GM21447 (cell line): ENCODE data around the gene ATG12.
"Not testable (repeated sequence)": the region's sequence is repeated elsewhere in the genome, so short reads cannot be mapped to it uniquely, and the experiment has no call there.

ENCODE experiments used
- ATAC-seq: cut with Tn5 transposase; IDR thresholded peaks from one replicate; pipeline ENCODE4 v1.9.1; 2021; ENCODE audit not compliant: unreplicated experiment

The ATG12 gene

DNA sequence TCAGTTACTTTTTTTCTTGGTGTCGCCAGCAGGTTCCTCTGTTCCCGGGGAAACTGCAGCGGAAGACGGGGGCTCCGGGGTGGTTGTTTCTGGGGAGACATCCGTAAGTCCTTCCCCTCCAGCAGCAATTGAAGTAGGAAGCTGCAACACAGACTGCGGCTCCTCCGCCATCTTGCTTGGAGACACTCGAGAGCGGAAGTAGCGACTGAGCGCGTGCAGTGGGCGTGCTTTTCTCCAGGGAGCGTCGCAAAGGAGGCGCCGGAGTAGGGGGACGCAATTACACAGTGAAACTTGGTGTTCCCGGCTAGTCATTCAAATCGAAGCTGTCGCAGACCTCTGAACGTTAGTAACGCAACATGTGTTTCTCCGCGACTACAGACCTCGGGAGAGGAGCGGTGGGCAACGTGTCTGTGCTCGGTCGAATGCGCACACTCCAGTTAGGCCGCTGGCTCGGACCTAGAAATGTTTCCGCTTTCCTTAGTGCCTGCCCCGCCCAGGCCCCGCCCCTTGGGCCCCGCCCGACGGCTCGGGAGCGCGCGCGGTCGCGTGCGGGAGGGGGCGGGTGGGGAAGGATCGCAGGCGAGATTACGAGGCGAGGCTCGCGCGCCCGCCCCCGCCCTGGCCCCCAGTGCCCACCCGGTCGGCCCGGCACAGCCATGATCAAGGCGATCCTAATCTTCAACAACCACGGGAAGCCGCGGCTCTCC is at the start of gene ATG12, which contains the start of gene AP3S1:
TSS of gene ATG12 (minus strand) at position 184 of the 707 bp plus-strand sequence. CDS start at position 171, 13 bp downstream.
TSS of gene AP3S1 (plus strand) at position 554 of the 707 bp plus-strand sequence. CDS start at position 657, 103 bp downstream.
- ATAC-seq, result peak; percentile 77

DNA sequence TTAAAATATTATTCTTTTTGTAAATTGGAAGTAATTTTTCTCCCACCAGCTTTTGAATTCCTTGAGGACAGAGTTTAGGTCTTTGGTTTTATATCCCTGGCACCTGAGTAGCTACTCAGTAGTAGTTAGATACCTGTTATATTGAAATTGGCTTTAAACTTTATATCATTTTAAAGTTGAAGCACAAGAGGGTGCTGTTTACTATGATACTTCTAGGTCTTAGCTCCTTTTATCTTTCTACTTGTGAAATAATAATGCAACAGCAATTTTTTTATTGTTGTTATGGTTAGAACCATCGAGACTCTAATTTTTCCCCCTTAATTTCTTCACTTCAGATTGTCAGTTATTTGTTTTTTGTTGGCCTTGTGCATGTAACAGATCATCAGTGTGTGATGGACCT is 46.7 kb upstream of the ATG12 start:
- no peak for ATAC-seq

DNA sequence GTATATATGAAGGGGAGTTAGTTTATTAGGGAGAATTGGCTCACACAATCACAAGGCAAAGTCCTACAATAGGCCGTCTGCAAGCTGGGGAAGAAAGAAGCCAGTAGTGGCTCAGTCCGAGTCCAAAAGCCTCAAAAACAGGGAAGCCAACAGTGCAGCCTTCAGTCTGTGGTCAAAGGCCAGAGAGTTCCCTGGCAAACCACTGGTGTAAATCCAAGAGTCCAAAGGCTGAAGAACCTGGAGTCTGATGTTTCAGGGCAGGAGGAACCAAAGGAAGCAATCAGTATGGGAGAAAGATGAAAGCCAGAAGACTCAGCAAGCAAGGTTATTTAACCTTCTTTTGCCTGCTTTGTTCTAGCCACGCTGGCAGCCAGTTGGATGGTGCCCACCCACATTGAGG is 43.8 kb upstream of the ATG12 start:
- ATAC-seq, result not testable (repeated sequence)

DNA sequence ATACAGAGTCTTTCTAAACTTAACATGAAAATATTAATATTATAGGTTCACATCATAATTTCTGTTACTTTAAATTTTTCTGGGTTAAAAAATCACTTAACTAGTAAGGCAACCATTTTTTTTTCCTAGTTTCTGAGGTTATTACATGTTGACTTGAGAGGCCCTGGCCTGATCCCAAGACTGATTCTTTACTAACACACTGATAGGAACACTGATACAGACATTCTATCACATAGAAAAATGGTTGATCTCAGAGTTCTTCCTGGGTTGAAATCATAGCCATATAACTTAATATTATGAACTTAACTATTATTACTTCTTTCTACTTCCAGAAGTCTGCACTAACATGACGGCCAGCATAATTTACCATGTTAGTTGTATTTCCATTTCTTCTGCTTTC is 43.3 kb upstream of the ATG12 start:
- ATAC-seq, result no peak

DNA sequence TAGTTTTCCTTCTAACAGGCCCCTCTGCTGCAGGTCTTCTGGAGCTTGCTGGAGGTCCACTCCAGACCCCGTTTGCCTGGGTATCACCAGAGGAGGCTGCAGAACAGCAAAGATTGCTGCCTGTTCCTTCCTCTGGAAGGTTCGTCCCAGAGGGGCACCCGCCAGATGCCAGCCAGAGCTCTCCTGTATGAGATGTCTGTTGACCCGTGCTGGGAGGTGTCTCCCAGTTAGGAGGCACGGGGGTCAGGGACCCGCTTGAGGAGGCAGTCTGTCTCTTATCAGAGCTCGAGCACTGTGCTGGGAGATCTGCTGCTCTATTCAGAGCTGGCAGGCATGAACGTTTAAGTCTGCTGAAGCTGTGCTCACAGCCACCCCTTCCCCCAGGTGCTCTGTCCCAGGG is 41.1 kb upstream of the ATG12 start:
- ATAC-seq, result not testable (repeated sequence)

DNA sequence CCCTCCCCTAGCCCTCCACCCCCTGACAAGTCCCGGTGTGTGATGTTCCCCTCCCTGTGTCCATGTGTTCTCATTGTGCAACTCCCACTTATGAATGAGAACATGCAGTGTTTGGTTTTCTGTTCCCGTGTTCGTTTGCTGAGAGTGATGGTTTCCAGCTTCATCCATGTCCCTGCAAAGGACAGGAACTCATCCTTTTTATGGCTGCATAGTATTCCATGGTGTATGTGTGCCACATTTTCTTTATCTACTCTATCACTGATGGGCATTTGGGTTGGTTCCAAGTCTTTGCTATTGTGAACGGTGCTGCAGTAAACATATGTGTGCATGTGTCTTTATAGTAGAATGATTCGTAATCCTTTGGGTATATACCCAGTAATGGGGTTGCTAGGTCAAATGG is 36.0 kb upstream of the ATG12 start:
- not testable (repeated sequence) for ATAC-seq

DNA sequence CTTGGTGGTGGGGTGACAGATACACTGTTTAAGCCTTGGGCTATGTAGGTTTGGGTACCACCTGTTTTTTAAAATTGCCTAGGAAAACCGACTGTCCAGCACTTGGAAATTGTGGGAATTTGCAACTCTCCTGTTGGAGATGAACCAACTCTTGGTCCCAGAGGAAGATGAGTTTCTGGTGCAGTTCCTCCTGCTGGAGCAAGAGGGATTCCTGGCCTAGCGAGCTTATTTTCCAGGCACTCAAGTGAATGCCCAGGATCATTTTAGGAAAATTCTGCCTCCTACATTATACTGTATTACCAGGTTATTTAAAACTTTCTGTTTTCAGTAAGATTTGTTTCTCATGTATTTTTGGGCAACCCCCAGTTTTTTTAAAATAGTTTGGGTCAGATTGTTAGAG is 34.1 kb upstream of the ATG12 start:
- no peak for ATAC-seq

DNA sequence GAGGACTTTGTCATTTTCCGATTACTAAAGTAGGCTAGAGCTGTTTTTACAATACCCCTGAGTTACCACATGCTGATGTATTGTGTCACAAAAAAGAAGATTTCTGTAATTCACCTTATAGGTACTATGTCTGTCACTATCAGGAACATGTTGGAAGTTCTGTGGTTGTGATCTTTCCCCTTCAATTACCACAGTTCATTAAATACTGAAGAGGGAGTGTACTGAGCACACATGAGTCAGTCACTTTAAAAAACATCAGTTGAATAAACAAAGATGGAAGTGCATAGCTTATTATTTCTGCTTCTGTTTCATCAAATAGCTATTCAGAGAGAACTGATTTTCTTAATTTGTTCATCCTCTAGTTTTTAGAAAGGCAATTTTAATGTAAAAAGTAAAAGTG is 32.0 kb upstream of the ATG12 start:
- no peak for ATAC-seq

DNA sequence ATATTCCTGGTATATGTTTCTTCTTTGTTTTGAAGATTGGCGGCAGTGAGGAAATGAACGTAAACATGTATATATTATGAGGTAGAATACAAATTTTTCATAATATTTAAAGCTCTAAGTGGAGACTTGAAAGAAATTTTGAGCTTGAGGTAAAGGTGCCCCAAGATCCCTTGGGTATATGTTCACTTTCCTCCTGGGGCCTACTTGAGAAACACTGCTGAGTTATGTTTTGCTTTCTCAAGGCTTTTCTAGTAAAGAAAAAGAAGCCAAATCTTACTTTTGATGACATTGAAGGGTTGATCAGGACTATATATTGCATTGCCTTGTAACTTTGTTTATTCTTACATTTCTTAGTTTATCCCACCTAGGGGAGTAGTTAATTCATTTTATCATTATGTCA is 31.1 kb upstream of the ATG12 start:
- ATAC-seq, result no peak

DNA sequence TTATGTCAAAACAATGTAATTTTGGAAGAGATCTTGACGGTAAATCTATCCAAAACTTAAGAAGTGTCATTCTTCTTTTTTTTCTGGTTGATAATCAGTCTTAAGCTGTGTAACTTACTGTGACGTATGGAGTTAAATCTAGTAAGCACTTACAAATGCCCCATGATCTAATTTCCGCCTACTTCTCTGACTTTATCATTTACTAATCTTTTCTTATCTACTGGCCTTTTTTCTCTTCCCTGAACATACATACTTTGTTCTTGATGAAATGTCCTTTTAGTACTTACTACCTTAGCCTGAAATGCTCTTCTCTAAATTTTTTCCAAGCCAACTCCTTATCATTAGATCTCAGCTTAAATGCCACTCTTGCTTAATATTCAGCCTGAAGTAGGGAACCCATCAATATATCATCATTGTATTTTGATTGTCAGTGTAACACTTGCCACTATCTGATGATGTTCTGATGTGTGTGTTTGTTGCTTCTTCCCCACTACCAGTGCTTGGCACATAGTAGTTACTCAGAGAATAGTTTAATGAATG is 28.0 kb upstream of the ATG12 start:
- no peak for ATAC-seq

DNA sequence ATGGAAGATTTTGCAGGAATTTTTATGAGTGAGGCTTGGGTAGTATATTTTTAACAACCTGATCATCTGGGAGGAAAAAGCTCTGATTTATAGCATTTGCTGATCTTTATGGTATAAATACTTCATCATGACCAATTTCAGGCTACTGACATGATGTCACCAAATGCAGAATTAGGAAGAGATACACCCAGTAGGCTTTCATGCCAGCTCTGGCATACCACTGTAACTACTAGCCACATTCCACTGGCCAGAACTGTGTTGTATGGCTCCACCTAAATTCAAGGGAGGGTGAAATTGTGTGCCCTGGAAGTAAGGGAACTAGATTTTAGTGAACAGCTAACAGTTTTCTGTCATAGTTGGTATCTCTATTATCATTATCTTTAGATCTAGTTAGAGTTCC is 18.0 kb upstream of the ATG12 start:
- no peak for ATAC-seq

DNA sequence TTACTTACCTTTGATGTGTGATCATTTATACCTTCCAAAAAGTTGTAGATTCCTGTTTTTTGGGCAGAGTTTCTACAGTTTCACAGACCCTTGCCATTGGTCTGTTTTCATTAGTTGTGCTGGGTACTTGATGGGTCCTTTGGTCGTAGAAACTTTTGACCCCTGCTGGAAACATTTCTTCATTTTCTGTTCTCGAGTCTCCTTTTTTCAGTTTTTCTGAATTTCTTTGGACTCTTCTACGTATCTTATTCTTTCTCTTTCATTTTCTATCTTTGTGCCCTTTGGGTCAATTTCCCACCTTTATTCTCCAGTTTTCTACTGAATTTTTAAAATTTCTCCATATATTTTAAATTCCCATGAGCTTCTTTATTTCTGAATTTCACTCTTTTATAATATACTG is 17.0 kb upstream of the ATG12 start:
- ATAC-seq, result no peak

DNA sequence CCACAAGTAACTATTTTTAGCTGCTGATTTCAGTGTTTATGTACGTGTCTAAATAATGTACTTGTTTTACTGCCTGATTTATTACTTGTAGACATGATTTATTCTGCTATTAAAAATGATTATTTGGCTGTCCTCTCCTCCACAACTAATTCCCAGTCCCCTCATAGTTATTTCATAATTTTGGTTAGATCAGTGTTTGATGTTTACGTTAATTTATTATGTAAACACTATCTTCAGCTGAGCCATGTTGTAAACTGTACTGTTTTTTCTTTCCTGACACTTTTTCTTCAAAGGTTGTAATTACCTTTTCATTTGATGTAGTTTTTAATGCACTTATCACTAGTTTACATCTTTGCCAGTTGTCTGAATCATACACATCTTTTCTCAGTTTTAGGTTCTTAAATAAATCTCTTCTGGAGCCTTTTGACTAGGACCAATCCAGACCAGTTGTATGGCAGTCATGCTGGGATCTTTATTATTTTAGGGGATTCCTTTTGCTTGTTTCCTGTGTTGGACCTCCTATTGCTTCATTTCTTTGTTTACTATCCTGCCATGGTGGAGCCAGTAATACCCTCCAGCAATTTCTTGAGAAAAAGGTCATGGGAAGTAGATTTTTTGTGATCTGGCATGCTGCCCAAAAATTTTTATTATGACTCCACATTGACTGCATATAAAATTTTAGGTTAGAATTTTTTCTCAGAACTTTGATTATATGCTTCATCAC is 16.4 kb upstream of the ATG12 start:
- ATAC-seq, result no peak

DNA sequence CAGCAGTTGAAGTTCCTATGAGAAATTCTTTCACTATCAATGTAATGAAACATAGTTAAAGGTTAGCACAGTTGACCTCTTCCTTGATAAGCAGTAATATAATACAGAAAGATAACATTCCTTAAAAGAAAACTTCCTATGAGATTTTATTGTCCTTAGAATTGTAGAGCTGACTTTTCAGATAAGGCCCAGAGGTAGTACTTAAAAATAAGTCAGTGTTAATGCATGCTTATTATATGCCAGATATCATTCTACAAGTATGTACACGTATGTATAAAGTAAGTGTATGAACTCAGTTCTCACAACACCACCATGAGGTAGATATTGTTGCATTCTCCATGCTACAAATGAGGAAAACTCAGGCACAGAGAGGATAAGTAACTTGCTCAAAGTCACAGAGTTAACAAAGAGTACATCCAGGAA is 15.7 kb upstream of the ATG12 start:
- no peak for ATAC-seq

DNA sequence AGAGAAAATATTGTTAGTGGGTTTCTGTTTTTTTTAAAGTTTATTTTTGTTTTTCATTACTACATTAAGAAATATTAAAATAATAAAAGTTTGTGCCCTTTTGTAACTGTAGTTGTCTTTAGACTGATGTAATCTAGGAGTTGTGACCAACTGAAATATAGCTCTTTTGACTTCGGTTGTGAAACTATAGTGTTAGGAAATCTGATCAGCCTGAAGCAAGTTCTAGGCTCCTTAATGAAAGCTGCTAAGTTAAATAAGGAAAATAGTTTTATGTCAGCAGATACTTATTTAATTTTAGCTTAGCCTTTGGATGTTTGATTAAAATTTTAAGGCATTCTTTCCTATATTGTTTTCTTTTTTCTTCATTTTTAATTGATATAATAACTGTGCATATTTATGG is 14.6 kb upstream of the ATG12 start:
- no peak for ATAC-seq

DNA sequence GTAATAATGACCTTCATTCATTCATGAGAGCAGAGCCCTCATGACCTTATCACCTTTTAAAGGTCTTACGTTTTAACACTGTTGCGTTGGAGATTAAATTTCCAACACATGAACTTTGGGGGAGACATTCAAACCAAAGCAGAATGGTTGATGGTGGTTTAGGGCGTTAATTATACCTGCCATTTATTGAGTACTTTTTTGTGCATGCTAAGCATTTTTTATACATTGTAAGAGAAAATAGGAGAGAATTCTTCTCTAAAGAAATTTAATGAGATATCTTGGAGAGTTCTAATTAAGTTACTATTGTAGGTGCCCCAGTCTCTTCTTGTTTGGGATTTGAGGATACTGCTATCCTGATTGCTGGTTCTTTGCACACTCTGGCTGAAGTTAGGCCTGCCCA is 12.8 kb upstream of the ATG12 start:
- ATAC-seq, result no peak

DNA sequence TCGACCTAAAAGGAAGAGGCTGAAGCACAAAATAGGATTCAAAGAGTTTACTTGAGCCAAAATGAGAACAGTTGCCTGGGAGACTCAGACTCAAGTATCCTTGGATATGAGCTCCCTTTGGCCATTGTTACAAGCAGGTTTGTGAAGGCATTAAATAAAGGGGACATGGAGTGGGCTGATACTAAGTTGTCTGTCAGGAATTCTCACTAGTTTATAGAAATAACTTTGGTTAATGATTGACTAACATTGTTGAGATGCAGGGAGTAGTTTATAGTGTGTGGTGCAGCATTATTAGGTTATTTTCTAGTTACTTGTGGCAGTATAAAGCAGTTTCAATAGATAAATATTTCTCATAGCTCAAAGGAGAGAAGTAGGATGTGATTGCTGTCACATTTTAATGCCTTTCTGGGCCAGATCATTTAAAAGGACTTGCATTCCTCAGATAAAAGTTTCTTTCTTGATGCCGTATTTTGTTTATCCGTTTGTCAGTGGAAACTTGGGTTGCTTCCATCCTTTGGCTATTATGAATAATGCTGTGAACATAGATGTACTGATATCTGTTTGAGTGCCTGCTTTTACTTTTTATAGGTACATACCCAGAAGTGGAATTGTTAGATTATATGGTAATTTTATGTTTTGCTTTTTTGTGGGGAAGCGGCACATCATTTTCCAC is 9.5 kb upstream of the ATG12 start:
- ATAC-seq, result no peak

DNA sequence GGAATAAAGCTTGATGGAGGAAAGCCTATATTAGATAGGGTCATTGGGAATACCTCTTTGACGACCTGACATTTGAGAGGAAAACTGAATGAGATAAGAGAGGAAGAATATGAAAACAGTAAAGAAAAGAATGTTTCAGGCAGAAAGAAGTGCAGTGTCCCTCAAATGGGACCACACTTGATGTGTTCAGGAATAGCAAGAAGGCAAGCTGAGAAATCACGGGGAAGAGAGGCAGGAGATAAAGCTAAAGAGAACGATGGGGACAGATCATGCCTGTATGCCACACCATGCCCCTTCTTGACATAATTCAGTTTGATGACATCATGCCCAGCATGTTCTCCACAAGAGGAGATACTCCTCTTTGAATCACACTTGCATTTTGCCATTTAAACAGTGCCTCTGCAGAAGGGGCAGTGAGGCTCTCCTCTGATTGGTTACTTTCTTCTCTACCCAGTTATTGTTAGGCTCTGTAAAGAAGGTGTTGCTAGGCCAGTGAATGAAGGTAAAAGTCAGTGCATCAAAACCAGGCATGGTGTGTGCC is 8.0 kb upstream of the ATG12 start:
- no peak for ATAC-seq

DNA sequence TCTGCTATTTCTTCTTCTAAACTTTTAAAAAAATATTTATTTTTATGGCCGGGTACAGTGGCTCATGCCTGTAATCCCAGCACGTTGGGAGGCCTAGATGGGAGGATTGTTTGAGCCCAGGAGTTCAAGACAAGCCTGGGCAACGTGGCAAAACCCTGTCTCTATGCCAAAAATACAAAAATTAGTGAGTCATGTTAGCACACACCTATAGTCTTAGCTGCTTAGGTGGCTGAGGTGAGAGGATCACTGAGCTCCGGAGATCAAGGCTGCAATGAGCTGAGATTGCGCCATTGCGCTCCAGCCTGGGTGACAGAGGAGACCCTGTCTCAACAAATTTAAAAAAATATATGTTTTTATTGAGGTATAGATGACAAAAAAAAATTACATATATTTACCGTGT is 5.9 kb upstream of the ATG12 start:
- ATAC-seq, result no peak

DNA sequence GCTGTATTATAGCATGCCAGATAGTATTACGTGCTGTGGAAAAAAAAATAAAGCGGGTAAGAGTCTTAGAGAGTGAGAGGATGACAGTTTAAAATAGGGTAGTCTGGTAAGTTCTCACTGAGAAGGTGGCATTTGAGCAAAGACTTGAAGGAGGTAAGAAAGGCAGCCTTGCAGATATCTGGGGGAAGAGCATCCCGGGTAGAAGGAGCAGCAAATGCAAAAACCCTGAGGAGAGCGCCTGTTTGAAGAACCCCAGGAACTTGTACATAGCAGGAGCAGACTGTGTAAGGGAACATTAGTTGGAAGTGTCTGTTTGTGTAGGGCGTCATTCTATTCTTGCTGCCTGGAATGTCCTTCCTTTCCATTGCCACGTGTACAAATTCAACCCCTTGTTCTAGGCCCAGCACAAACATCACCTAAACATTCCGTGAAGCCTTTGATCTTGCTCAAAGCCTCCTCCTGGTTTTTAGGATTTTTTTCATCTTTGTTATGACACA is 3.0 kb upstream of the ATG12 start:
- no peak for ATAC-seq

DNA sequence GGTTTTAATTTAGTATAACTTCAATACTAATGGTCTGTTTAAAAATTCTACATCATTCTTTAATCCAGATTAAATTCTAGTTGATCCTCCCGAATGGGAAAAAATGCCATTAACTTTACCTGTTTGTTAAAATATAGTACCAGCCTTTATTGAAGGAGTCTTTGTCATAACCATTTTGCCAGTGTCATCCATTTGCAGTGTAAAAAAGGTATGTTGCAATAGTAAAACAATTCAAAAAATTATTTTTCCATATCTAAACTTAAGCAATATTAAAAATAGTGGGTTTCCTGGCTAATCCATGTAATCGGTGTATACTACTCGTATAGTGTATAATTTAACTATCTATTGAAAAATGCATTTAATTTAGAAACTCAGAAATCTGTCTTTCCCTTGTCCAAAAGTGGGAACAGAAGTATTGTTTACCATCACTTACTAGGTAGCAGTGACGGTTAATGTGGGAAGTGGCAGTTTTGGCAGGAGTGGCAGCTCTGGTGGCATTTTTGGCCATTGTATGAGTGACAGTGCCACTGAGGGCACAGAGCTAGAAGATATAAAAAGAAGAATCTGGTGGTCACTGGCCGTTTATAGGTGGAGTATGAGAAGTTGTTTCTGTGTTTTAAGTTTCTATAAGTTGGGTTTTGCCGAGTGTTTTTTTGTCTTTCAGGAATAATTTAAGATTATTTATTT is 2.2 kb upstream of the ATG12 start:
- ATAC-seq, result no peak
